HCT116 (cell line): ENCODE data around the gene SMARCA4. TPM values are rescaled to one million over a fixed set of nuclear protein-coding genes. Genes with fewer than 3 reads are reported as not detected.

Experiments
- ATAC-seq: fragments of 200-7000 bp; cut with Tn5 transposase; 2 replicates; pipeline ENCODE4 v1.9.1; 2020; ENCODE audit warnings: mild to moderate bottlenecking, moderate library complexity
- BruUV-seq: library from RNA; stranded (reverse); fragments of 400-500 nt; replicated peaks from 2 replicates; lab custom pipeline; 2021; lab: Mats Ljungman, UMichigan
- CTCF ChIA-PET: fragments of 300-600 bp; sonication (Branson Sonifier 250); formaldehyde crosslinking; loops from one replicate; lab custom pipeline; 2021; ENCODE audit warnings: antibody characterized with exemption; lab: Charles Lee
- POLR2A ChIA-PET: fragments of 300-600, 350-600 bp; sonication (Branson Sonifier 250); formaldehyde crosslinking; loops from one replicate; lab custom pipeline; 2021; ENCODE audit warnings: antibody characterized with exemption; lab: Charles Lee
- RAD21 ChIA-PET, 2 experiments: fragments of 300-600 bp; sonication (Branson Sonifier 250); formaldehyde crosslinking; loops; one replicate each; lab custom pipeline; 2023; ENCODE audit warnings: low total read pairs in 2 of 2; ENCODE audit not compliant: uncharacterized antibody in 2 of 2, unreplicated experiment in 2 of 2, low non-redundant PET in 1 of 2; lab: Charles Lee
- DNase-seq: peaks from one replicate; pipeline ENCODE4 v3.0.0-alpha.2; 2010; ENCODE audit warnings: low read depth, low spot score
- H2AFZ ChIP-seq: fragments of 200-600 bp; shearing (Covaris generic), sonication (generic); 2 replicates; pipeline ENCODE4 v1.6.1; 2017; ENCODE audit warnings: low read depth, mixed run types, mixed read lengths, antibody characterized with exemption, low read length; ENCODE audit not compliant: poor library complexity, severe bottlenecking
- H3K27ac ChIP-seq: 2 replicates; pipeline ENCODE4 v1.5.1; 2012; ENCODE audit warnings: low read depth, low read length
- H3K27me3 ChIP-seq: fragments of 200-600 bp; sonication (generic); 2 replicates; pipeline ENCODE4 v1.6.1; 2016; ENCODE audit warnings: mixed run types, low read length, mixed read lengths; ENCODE audit not compliant: insufficient read depth
- H3K36me3 ChIP-seq, 2 experiments: fragments of 200-500 bp in 1 of 2; fragments of 200-600 bp in 1 of 2; sonication (Bioruptor generic) in 1 of 2; sonication (generic) in 1 of 2; 2 replicates each; pipeline versions ENCODE4 v1.5.1 to v1.6.1; 2014 to 2016; ENCODE audit warnings: low read length in 2 of 2, inconsistent platforms in 1 of 2, mixed read lengths in 1 of 2, mixed run types in 1 of 2; ENCODE audit not compliant: insufficient read depth in 2 of 2, control insufficient read depth in 1 of 2
- H3K4me1 ChIP-seq, 2 experiments: fragments of 200-600 bp in 1 of 2; sonication (generic) in 1 of 2; 2 replicates each; pipeline versions ENCODE4 v1.5.1 to v1.6.1; 2012 to 2017; ENCODE audit warnings: low read length in 2 of 2, inconsistent platforms in 1 of 2, mild to moderate bottlenecking in 1 of 2, mixed read lengths in 1 of 2, mixed run types in 1 of 2, moderate library complexity in 1 of 2; ENCODE audit not compliant: insufficient read depth in 2 of 2, control insufficient read depth in 1 of 2
- H3K4me2 ChIP-seq: fragments of 200-600 bp; sonication (generic); 2 replicates; pipeline ENCODE4 v1.6.1; 2017; ENCODE audit warnings: mixed run types, low read length, mixed read lengths
- H3K4me3 ChIP-seq, 2 experiments: fragments of 200-600 bp in 1 of 2; sonication (generic) in 1 of 2; replicated peaks in 1 of 2; 2 replicates each; pipeline ENCODE4 v1.5.1; 2011 to 2016; ENCODE audit warnings: low read length in 2 of 2, control low read depth in 1 of 2, low read depth in 1 of 2, mild to moderate bottlenecking in 1 of 2, mixed read lengths in 1 of 2, mixed run types in 1 of 2
- H3K79me2 ChIP-seq: fragments of 200-600 bp; sonication (generic); 2 replicates; pipeline ENCODE4 v1.6.1; 2017; ENCODE audit warnings: mild to moderate bottlenecking, mixed run types, low read length, moderate library complexity, mixed read lengths; ENCODE audit not compliant: insufficient read depth
- H3K9ac ChIP-seq: fragments of 200-600 bp; sonication (generic); 2 replicates; pipeline ENCODE4 v1.6.1; 2016; ENCODE audit warnings: low read length, mixed read lengths
- H3K9me2 ChIP-seq: fragments of 200-600 bp; sonication (generic), shearing (Covaris generic); 2 replicates; pipeline ENCODE4 v1.6.1; 2017; ENCODE audit warnings: mixed run types, mild to moderate bottlenecking, moderate library complexity; ENCODE audit not compliant: insufficient read depth
- H3K9me3 ChIP-seq, 2 experiments: fragments of 200-500 bp in 1 of 2; fragments of 200-600 bp in 1 of 2; sonication (Bioruptor generic) in 1 of 2; sonication (generic) in 1 of 2; 2 replicates each; pipeline ENCODE4 v1.6.1; 2014 to 2017; ENCODE audit warnings: low read length in 2 of 2, mixed read lengths in 2 of 2, inconsistent platforms in 1 of 2, low read depth in 1 of 2, mild to moderate bottlenecking in 1 of 2, mixed run types in 1 of 2, moderate library complexity in 1 of 2; ENCODE audit not compliant: control insufficient read depth in 1 of 2, insufficient read depth in 1 of 2
- H4K20me1 ChIP-seq: fragments of 200-600 bp; sonication (generic), shearing (Covaris generic); 2 replicates; pipeline ENCODE4 v1.6.1; 2017; ENCODE audit warnings: mixed run types, mild to moderate bottlenecking, moderate library complexity; ENCODE audit not compliant: insufficient read depth
- CBX3 ChIP-seq: IDR thresholded peaks from 2 replicates; pipeline ENCODE4 v1.6.1; 2012; ENCODE audit warnings: low read depth
- CEBPB ChIP-seq: IDR thresholded peaks from 2 replicates; pipeline ENCODE4 v1.6.1; 2012; ENCODE audit warnings: low read depth
- EGR1 ChIP-seq: IDR thresholded peaks from 2 replicates; pipeline ENCODE4 v1.6.1; 2012; ENCODE audit warnings: low read depth
- ELF1 ChIP-seq: IDR thresholded peaks from 2 replicates; pipeline ENCODE4 v1.6.1; 2012; ENCODE audit warnings: low read depth, borderline replicate concordance
- EZH2 ChIP-seq: fragments of 200-600 bp; sonication (generic); IDR thresholded peaks from 2 replicates; pipeline ENCODE4 v1.6.1; 2017; ENCODE audit warnings: antibody characterized with exemption, mixed run types
- EZH2phosphoT487 ChIP-seq: fragments of 200-600 bp; IDR thresholded peaks from 2 replicates; pipeline ENCODE4 v1.6.1; 2018; ENCODE audit warnings: antibody characterized with exemption, borderline replicate concordance
- JUND ChIP-seq: IDR thresholded peaks from 2 replicates; pipeline ENCODE4 v1.6.1; 2012
- MAX ChIP-seq: IDR thresholded peaks from 2 replicates; pipeline ENCODE4 v1.6.1; 2012
- POLR2A ChIP-seq: IDR thresholded peaks from 2 replicates; pipeline ENCODE4 v1.7.0; 2011; ENCODE audit warnings: borderline replicate concordance; ENCODE audit not compliant: insufficient read depth, insufficient read length; ENCODE audit errors: extremely low read depth
- POLR2AphosphoS5 ChIP-seq: IDR thresholded peaks from 2 replicates; pipeline ENCODE4 v1.6.1; 2011; ENCODE audit warnings: mild to moderate bottlenecking, low read depth, low read length, moderate library complexity
- RAD21 ChIP-seq: IDR thresholded peaks from 2 replicates; pipeline ENCODE4 v1.6.1; 2012; ENCODE audit warnings: low read depth, mild to moderate bottlenecking
- REST ChIP-seq: IDR thresholded peaks from 2 replicates; pipeline ENCODE4 v1.6.1; 2012; ENCODE audit warnings: low read depth
- SIN3A ChIP-seq: IDR thresholded peaks from 2 replicates; pipeline ENCODE4 v1.6.1; 2012; ENCODE audit warnings: low read depth
- SP1 ChIP-seq: IDR thresholded peaks from 2 replicates; pipeline ENCODE4 v1.6.1; 2012; ENCODE audit warnings: low read depth
- SRF ChIP-seq: IDR thresholded peaks from 2 replicates; pipeline ENCODE4 v1.6.1; 2012; ENCODE audit warnings: low read depth
- ZFX ChIP-seq: fragments of 450-650 bp; IDR thresholded peaks from 2 replicates; pipeline ENCODE4 v1.6.1; 2017
- ZNF274 ChIP-seq: fragments of 200-500 bp; sonication (Bioruptor generic); IDR thresholded peaks from 2 replicates; pipeline ENCODE4 v1.6.1; 2014; ENCODE audit warnings: mild to moderate bottlenecking, low read depth, low read length, inconsistent platforms
- intact Hi-C: fragments of 100-400 bp; cut with micrococcal nuclease; formaldehyde crosslinking; loops from 2 replicates; pipeline ENCODE4 v1.10.0; 2022
- total RNA-seq: library from RNA; stranded (reverse); gene quantifications from one replicate; pipeline ENCODE4 v1.2.1, GENCODE V29; 2021; ENCODE audit not compliant: unreplicated experiment
- TF ChIP-seq, protein P1 (sequence below): IDR thresholded peaks from 2 replicates; pipeline ENCODE4 v1.6.1; 2012
- TF ChIP-seq, protein P2 (sequence below): IDR thresholded peaks from 2 replicates; pipeline ENCODE4 v1.6.1; 2011; ENCODE audit warnings: mild to moderate bottlenecking, low read length, moderate library complexity; ENCODE audit not compliant: insufficient replicate concordance; ENCODE audit errors: extremely low read depth

SMARCA4 gene
- total RNA-seq, 1 experiment from 2014 or later = 116 TPM

DNA sequence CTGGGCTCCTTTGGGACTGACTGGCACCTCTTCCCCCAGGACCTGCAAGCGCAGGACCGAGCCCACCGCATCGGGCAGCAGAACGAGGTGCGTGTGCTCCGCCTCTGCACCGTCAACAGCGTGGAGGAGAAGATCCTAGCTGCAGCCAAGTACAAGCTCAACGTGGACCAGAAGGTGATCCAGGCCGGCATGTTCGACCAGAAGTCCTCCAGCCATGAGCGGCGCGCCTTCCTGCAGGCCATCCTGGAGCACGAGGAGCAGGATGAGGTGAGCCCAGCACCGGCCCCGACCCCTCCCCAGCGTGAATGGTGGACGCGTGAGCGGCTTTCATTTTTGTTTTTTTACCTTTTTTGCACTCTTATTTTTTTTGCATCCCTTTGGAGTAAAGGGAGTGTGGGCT is 72.4 kb downstream of the SMARCA4 start:
- Histone ChIP-seq H3K4me1 (peaks cover 0 to 8% of the 10 kb centered on the region in 2 experiments; a peak in 1 of 4 replicates), H3K27me3 (no peaks in the 10 kb centered on the region), H3K9me3 (no peaks in the 10 kb centered on the region), H3K9me2 (no peaks in the 10 kb centered on the region), H3K4me2 (no peak overlapping the region), H2AFZ (no peak overlapping the region), H3K9ac (no peak overlapping the region), H3K4me3 (no peak overlapping the region), H3K27ac (no peak overlapping the region), H3K79me2 (peaks cover 23% of the 10 kb centered on the region), H4K20me1 (no peaks in the 10 kb centered on the region), H3K36me3 (peaks cover 47 to 68% of the 10 kb centered on the region in 2 experiments)
- RAD21 ChIA-PET = no interaction called here
- intact Hi-C loops = no loop called here
- CTCF ChIA-PET = no interaction called here
- BruUV-seq = no TSS peak
- no peak for TF ChIP-seq REST
- no peak for TF ChIP-seq EZH2phosphoT487
- no peak for TF ChIP-seq SRF
- no peak for TF ChIP-seq MAX
- TF ChIP-seq ZNF274 = no peak
- no peak for TF ChIP-seq POLR2A
- no peak for TF ChIP-seq JUND
- TF ChIP-seq ZFX = no peak
- TF ChIP-seq, protein P1, sequence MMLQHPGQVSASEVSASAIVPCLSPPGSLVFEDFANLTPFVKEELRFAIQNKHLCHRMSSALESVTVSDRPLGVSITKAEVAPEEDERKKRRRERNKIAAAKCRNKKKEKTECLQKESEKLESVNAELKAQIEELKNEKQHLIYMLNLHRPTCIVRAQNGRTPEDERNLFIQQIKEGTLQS = no peak
- TF ChIP-seq ELF1 = no peak
- no peak for TF ChIP-seq RAD21
- TF ChIP-seq, protein P2, sequence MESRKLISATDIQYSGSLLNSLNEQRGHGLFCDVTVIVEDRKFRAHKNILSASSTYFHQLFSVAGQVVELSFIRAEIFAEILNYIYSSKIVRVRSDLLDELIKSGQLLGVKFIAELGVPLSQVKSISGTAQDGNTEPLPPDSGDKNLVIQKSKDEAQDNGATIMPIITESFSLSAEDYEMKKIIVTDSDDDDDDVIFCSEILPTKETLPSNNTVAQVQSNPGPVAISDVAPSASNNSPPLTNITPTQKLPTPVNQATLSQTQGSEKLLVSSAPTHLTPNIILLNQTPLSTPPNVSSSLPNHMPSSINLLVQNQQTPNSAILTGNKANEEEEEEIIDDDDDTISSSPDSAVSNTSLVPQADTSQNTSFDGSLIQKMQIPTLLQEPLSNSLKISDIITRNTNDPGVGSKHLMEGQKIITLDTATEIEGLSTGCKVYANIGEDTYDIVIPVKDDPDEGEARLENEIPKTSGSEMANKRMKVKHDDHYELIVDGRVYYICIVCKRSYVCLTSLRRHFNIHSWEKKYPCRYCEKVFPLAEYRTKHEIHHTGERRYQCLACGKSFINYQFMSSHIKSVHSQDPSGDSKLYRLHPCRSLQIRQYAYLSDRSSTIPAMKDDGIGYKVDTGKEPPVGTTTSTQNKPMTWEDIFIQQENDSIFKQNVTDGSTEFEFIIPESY = no peak
- TF ChIP-seq EGR1 = no peak
- TF ChIP-seq SP1 = no peak
- TF ChIP-seq SIN3A = no peak
- no peak for TF ChIP-seq CEBPB
- no peak for TF ChIP-seq EZH2
- TF ChIP-seq POLR2AphosphoS5 = no peak
- TF ChIP-seq CBX3 = no peak
- POLR2A ChIA-PET = no interaction called here
- ATAC-seq (no peak), DNase-seq (no peak)
